ENCODE measurements around the gene SLC7A8.

Gene SLC7A8

DNA sequence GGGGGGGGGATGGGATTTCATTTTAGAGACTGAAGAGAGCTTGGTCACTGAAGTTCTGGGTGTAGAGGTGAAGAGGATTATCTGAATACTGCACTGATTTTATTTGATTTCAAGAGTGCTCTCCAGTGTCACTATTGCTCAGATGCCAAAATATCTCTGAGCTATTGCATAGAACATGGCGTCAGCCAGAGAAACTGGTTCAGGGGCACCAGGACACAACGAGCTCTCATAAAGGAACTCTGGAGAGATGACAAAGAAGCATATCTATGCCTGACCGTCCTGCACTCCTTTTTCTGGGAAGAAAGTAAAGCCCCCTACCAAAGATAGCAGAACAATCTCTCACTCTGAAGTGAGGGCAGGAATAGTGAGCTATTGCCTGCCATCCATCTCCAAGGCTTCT, 2.0 kb downstream of the SLC7A8 start:
- peaks cover 10% of the 10 kb centered on the region for H3K4me1 ChIP-seq (ENCODE audit: low read length)
- no peaks in the 10 kb centered on the region for H3K36me3 ChIP-seq (replicated peaks; ENCODE audit: low read depth, low read length)
- no peak overlapping the region for H3K4me2 ChIP-seq (ENCODE audit: low read length)
- H2AFZ ChIP-seq (ENCODE audit: low read depth, low read length), result no peak overlapping the region
- no peak overlapping the region for H3K27ac ChIP-seq (ENCODE audit: low read length)
- H3K9ac ChIP-seq (ENCODE audit: low read length), result no peak overlapping the region
- no peaks in the 10 kb centered on the region for H3K79me2 ChIP-seq (ENCODE audit: low read length)
- no peaks in the 10 kb centered on the region for H4K20me1 ChIP-seq (ENCODE audit: insufficient read depth, low read length)
- no peak for TF ChIP-seq EZH2phosphoT487 (IDR thresholded peaks at IDR 0.05; ENCODE audit: low read depth)
- TF ChIP-seq, protein P1, sequence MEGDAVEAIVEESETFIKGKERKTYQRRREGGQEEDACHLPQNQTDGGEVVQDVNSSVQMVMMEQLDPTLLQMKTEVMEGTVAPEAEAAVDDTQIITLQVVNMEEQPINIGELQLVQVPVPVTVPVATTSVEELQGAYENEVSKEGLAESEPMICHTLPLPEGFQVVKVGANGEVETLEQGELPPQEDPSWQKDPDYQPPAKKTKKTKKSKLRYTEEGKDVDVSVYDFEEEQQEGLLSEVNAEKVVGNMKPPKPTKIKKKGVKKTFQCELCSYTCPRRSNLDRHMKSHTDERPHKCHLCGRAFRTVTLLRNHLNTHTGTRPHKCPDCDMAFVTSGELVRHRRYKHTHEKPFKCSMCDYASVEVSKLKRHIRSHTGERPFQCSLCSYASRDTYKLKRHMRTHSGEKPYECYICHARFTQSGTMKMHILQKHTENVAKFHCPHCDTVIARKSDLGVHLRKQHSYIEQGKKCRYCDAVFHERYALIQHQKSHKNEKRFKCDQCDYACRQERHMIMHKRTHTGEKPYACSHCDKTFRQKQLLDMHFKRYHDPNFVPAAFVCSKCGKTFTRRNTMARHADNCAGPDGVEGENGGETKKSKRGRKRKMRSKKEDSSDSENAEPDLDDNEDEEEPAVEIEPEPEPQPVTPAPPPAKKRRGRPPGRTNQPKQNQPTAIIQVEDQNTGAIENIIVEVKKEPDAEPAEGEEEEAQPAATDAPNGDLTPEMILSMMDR (IDR thresholded peaks at IDR 0.05; ENCODE audit: low read depth, low read length), result no peak
- H3K4me3 ChIP-seq (ENCODE audit: low read length), result no peak overlapping the region
- H3K27me3 ChIP-seq (ENCODE audit: low read depth, low read length), result peaks cover 60% of the 10 kb centered on the region
- H3K9me3 ChIP-seq (ENCODE audit: insufficient read depth, low read length), result no peaks in the 10 kb centered on the region

DNA sequence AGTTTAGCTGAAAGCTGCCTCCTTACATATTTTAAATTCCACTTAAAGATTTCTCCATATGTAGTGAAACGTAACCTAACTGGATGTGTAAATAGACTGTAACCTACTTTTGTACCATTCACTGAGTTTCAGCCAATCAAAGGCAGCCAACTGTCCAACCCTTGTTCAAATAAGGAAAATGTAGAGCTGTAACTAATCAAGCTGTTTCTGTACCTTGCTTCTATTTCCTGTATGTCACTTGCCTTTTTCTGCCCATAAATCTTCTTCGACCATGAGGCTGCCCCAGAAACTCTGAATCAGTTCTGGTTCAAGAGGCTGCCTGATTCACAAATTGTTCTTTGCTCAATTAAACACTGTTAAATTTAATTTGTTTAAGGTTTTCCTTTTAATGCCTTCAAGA, 6.3 kb downstream of the SLC7A8 start:
- Histone ChIP-seq H2AFZ (ENCODE audit: low read depth, low read length) (no peak overlapping the region), H3K79me2 (ENCODE audit: low read length) (no peaks in the 10 kb centered on the region)

DNA sequence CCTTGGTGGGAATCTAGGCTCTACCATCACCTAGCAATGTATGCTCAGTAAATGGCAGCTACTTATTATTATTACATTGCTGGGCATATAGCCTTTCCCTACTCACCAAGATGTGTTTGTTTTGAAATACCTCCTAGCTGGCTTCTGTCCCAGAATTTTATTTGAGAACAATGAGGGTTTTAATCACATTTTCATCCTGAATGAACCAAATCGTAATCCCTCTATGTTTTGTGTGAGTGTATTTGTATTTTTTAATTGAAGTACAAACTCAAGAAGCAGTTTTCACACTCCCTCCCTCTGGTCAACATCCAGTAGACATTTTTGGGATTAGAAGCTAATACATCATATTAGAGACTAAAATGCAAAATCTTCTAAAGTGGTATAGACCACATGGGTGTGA, 7.6 kb downstream of the SLC7A8 start:
- no peak overlapping the region for H3K4me2 ChIP-seq (ENCODE audit: low read length)
- H3K79me2 ChIP-seq (ENCODE audit: low read length), result no peaks in the 10 kb centered on the region
- peaks cover 38% of the 10 kb centered on the region for H3K27me3 ChIP-seq (ENCODE audit: low read depth, low read length)
- H2AFZ ChIP-seq (ENCODE audit: low read depth, low read length), result no peak overlapping the region
- H3K9ac ChIP-seq (ENCODE audit: low read length), result no peak overlapping the region
- H4K20me1 ChIP-seq (ENCODE audit: insufficient read depth, low read length), result no peaks in the 10 kb centered on the region
- H3K4me3 ChIP-seq (ENCODE audit: low read length), result no peak overlapping the region
- H3K36me3 ChIP-seq (replicated peaks; ENCODE audit: low read depth, low read length), result no peaks in the 10 kb centered on the region
- no peak for TF ChIP-seq EZH2phosphoT487 (IDR thresholded peaks at IDR 0.05; ENCODE audit: low read depth)
- TF ChIP-seq, protein P1 (IDR thresholded peaks at IDR 0.05; ENCODE audit: low read depth, low read length), result no peak
- H3K9me3 ChIP-seq (ENCODE audit: insufficient read depth, low read length), result no peaks in the 10 kb centered on the region
- peaks cover 11% of the 10 kb centered on the region for H3K4me1 ChIP-seq (ENCODE audit: low read length)
- H3K27ac ChIP-seq (ENCODE audit: low read length), result no peak overlapping the region

More for the DNA sequence above, 6.3 kb downstream of the SLC7A8 start:
- no peak overlapping the region for H3K4me3 ChIP-seq (ENCODE audit: low read length)
- H3K4me1 ChIP-seq (ENCODE audit: low read length), result peaks cover 11% of the 10 kb centered on the region
- H3K27ac ChIP-seq (ENCODE audit: low read length), result no peak overlapping the region
- H3K36me3 ChIP-seq (replicated peaks; ENCODE audit: low read depth, low read length), result no peaks in the 10 kb centered on the region
- TF ChIP-seq EZH2phosphoT487 (IDR thresholded peaks at IDR 0.05; ENCODE audit: low read depth), result no peak
- TF ChIP-seq, protein P1 (IDR thresholded peaks at IDR 0.05; ENCODE audit: low read depth, low read length), result no peak
- no peaks in the 10 kb centered on the region for H3K9me3 ChIP-seq (ENCODE audit: insufficient read depth, low read length)
- no peak overlapping the region for H3K4me2 ChIP-seq (ENCODE audit: low read length)
- H3K27me3 ChIP-seq (ENCODE audit: low read depth, low read length), result peaks cover 46% of the 10 kb centered on the region
- no peak overlapping the region for H3K9ac ChIP-seq (ENCODE audit: low read length)
- H4K20me1 ChIP-seq (ENCODE audit: insufficient read depth, low read length), result no peaks in the 10 kb centered on the region

DNA sequence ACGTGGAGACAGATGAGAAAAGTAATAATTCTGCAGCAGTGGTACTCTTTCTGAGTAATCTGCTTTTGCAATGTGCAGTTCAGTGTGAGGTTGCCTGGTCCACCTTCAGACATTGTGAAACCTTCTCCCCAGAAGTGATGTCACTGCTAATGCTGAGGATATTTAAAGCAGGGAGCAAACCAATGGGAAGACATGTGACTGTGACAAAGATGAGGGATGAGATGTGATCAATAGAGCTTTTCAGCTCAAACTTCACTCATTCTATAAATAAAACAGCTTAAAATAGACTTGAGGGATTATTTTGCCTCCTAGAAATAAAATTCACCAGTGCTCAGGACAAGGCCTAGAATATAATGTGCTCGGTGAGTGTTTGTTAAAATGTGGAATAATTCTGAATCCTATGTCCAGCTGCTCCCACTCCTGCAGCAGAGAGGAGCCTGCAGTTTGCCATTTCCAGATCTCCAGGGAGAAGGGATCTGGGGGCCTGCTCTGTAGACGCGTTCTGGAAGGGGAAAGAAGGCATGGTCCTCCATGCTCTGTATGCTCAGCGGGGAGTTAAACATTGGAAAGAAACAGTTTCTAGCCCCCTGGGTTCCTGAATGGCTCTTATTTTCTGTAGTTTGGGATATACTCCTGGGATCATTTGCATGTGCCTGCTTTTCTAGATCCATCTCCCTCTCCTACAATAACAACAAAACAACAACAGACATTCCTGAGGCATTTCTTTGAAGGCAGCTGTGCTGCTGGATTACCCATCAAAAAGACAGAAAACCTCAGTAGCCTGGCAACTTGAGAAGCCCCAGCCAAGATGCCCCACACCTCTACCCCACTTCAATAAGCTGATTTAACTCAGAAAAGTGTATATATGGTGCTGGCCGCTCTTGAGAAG, 8.9 kb downstream of the SLC7A8 start:
- no peaks in the 10 kb centered on the region for H3K79me2 ChIP-seq (ENCODE audit: low read length)

More for the DNA sequence above, 8.9 kb downstream of the SLC7A8 start:
- peaks cover 11% of the 10 kb centered on the region for H3K4me1 ChIP-seq (ENCODE audit: low read length)
- no peak overlapping the region for H3K9ac ChIP-seq (ENCODE audit: low read length)
- H3K27ac ChIP-seq (ENCODE audit: low read length), result no peak overlapping the region
- H4K20me1 ChIP-seq (ENCODE audit: insufficient read depth, low read length), result no peaks in the 10 kb centered on the region
- no peak overlapping the region for H3K4me2 ChIP-seq (ENCODE audit: low read length)
- H3K36me3 ChIP-seq (replicated peaks; ENCODE audit: low read depth, low read length), result no peaks in the 10 kb centered on the region
- peaks cover 31% of the 10 kb centered on the region for H3K27me3 ChIP-seq (ENCODE audit: low read depth, low read length)
- H2AFZ ChIP-seq (ENCODE audit: low read depth, low read length), result no peak overlapping the region
- H3K4me3 ChIP-seq (ENCODE audit: low read length), result no peak overlapping the region
- H3K9me3 ChIP-seq (ENCODE audit: insufficient read depth, low read length), result no peaks in the 10 kb centered on the region
- TF ChIP-seq, protein P1 (IDR thresholded peaks at IDR 0.05; ENCODE audit: low read depth, low read length), result no peak
- TF ChIP-seq EZH2phosphoT487 (IDR thresholded peaks at IDR 0.05; ENCODE audit: low read depth), result no peak
